ENCODE measurements around the gene ITIH4. TPM values are rescaled to one million over a fixed set of nuclear protein-coding genes. Genes with fewer than 3 reads are reported as not detected.

ITIH4 gene
- total RNA-seq, 1 donor from 2014 or later: 2.8 TPM

DNA sequence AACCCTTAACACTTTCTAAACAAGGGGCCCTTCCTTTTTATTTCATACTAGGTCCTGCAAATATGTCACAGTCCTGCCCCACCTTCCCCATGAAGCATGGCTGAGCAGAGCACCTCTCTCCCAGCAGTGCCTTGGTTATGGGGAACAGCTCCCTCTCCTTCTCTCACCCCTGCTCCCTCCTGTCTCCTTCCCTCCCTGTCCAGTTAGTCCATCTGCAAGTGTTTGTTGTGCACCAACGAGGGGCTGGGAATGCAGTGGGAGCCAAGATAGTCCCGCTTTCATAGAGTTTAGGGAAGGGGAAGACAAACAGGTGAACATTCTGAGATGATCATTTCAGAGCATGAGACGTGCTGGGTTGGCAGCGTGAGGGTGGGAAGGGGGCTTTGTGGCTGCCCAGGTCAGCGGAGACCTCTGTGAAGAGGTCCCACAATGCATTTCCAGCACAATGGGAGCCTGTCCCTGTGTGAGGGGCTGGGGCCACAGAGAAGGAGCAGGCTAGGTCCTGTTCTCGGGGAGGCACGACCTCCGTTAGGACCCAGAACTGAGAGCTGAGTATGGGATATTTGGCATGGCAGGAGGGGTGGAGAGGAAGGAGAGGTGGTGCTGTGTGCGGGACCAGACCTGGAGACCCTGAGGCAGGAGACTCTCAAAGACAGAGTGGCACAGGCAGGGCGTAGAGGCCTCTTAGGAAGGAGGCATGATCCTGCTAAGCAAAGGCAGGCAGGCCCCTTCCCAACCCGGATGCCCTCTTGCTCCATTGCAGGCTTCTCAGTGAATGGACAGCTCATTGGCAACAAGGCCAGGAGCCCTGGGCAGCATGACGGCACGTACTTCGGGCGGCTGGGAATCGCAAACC is 41.4 kb downstream of the ITIH4 start:
- no peaks in the 10 kb centered on the region for H3K4me1 Mint-ChIP-seq (ENCODE audit: low read depth, unreplicated experiment)
- no peak for DNase-seq (ENCODE audit: low read depth)
- H3K9ac ChIP-seq (ENCODE audit: low read length): no peak overlapping the region
- no peak overlapping the region for H2AFZ ChIP-seq (ENCODE audit: low read depth, low read length)
- peaks cover 2% of the 10 kb centered on the region for H3K9me3 Mint-ChIP-seq (ENCODE audit: unreplicated experiment)
- peaks cover 1% of the 10 kb centered on the region for H3K27me3 ChIP-seq (ENCODE audit: insufficient read depth, low read length)
- no peak overlapping the region for H3K4me2 ChIP-seq (ENCODE audit: low read length)
- no peak overlapping the region for H3K27ac ChIP-seq (ENCODE audit: low read depth, low read length)
- no peak for FAIRE-seq
- peaks cover 41% of the 10 kb centered on the region for H3K27me3 Mint-ChIP-seq (ENCODE audit: low read depth, unreplicated experiment)
- H3K79me2 ChIP-seq (ENCODE audit: insufficient read depth, low read length): no peaks in the 10 kb centered on the region
- H3K36me3 ChIP-seq (ENCODE audit: insufficient read depth, low read length): no peaks in the 10 kb centered on the region
- no peaks in the 10 kb centered on the region for H4K20me1 ChIP-seq (ENCODE audit: insufficient read depth, low read length)
- no peaks in the 10 kb centered on the region for H3K36me3 Mint-ChIP-seq (ENCODE audit: low read depth, unreplicated experiment)
- H3K4me1 ChIP-seq (ENCODE audit: insufficient read depth, low read length): no peaks in the 10 kb centered on the region
- H3K9me3 ChIP-seq (ENCODE audit: insufficient read depth, low read depth, low read length): no peaks in the 10 kb centered on the region
- no peak for TF ChIP-seq EZH2 (IDR thresholded peaks at IDR 0.05; ENCODE audit: insufficient read depth, low read length)
- TF ChIP-seq, protein P1, sequence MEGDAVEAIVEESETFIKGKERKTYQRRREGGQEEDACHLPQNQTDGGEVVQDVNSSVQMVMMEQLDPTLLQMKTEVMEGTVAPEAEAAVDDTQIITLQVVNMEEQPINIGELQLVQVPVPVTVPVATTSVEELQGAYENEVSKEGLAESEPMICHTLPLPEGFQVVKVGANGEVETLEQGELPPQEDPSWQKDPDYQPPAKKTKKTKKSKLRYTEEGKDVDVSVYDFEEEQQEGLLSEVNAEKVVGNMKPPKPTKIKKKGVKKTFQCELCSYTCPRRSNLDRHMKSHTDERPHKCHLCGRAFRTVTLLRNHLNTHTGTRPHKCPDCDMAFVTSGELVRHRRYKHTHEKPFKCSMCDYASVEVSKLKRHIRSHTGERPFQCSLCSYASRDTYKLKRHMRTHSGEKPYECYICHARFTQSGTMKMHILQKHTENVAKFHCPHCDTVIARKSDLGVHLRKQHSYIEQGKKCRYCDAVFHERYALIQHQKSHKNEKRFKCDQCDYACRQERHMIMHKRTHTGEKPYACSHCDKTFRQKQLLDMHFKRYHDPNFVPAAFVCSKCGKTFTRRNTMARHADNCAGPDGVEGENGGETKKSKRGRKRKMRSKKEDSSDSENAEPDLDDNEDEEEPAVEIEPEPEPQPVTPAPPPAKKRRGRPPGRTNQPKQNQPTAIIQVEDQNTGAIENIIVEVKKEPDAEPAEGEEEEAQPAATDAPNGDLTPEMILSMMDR (IDR thresholded peaks at IDR 0.05; ENCODE audit: insufficient read depth, low read depth, low read length): no peak
- H3K27ac Mint-ChIP-seq (ENCODE audit: unreplicated experiment): no peak overlapping the region
- H3K4me3 ChIP-seq (ENCODE audit: insufficient read depth, low read depth, low read length): no peak overlapping the region
- no peak overlapping the region for H3K4me3 Mint-ChIP-seq (ENCODE audit: unreplicated experiment)

DNA sequence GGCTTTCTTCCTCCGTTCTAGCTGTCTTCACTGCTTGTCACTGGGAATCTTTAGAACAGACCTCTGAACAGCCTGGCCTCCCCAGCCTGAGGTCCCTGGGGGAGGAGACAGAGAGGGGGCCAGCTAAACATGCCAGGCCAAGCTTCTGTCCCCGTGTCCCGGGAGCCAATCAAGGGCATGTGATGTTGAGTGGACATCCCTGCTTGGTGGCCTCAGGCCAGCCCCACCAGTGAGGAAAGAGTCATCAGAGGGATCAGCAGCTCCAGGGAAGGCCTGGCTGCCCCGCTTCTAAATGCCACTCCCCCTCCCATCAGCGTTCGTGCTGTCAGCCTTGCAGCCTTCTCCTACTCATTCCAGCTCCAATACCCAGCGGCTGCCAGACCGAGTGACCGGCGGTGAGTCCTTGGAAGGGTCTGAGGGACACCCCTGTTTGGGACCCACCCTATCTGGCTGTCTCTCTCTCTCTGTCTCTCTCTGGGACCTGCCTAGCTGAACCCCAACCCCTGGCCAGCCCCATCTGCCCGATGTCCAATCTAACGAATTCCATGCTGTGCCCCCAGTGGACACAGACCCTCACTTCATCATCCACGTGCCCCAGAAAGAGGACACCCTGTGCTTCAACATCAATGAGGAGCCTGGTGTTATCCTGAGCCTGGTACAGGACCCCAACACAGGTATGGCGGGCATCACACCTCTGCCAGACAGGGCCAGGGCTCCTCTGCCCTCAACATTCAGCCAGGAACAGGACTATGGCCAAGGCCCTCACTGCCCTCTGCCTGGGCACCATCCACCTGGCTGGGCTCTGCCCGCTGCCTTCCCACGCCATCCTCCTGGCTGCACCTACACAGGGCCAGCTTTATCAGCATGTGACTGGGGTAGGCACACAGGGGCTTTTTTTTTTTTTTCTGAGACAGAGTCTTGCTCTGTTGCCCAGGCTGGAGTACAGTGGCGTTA is 42.5 kb downstream of the ITIH4 start:
- H3K4me1 ChIP-seq (ENCODE audit: insufficient read depth, low read length): no peaks in the 10 kb centered on the region
- no peaks in the 10 kb centered on the region for H3K9me3 ChIP-seq (ENCODE audit: insufficient read depth, low read depth, low read length)
- Mint-ChIP-seq H3K36me3 (ENCODE audit: low read depth, unreplicated experiment) (no peaks in the 10 kb centered on the region), H3K27me3 (ENCODE audit: low read depth, unreplicated experiment) (peaks cover 51% of the 10 kb centered on the region), H3K9me3 (ENCODE audit: unreplicated experiment) (peaks cover 5% of the 10 kb centered on the region), H3K4me1 (ENCODE audit: low read depth, unreplicated experiment) (no peaks in the 10 kb centered on the region), H3K4me3 (ENCODE audit: unreplicated experiment) (no peak overlapping the region), H3K27ac (ENCODE audit: unreplicated experiment) (no peak overlapping the region)
- H3K79me2 ChIP-seq (ENCODE audit: insufficient read depth, low read length): no peaks in the 10 kb centered on the region
- H3K27ac ChIP-seq (ENCODE audit: low read depth, low read length): no peak overlapping the region
- no peak for DNase-seq (ENCODE audit: low read depth)
- H3K36me3 ChIP-seq (ENCODE audit: insufficient read depth, low read length): no peaks in the 10 kb centered on the region
- H3K4me2 ChIP-seq (ENCODE audit: low read length): no peak overlapping the region
- no peak for FAIRE-seq
- TF ChIP-seq EZH2 (IDR thresholded peaks at IDR 0.05; ENCODE audit: insufficient read depth, low read length): no peak
- TF ChIP-seq, protein P1 (IDR thresholded peaks at IDR 0.05; ENCODE audit: insufficient read depth, low read depth, low read length): no peak
- H3K27me3 ChIP-seq (ENCODE audit: insufficient read depth, low read length): peaks cover 7% of the 10 kb centered on the region
- no peak overlapping the region for H2AFZ ChIP-seq (ENCODE audit: low read depth, low read length)
- no peaks in the 10 kb centered on the region for H4K20me1 ChIP-seq (ENCODE audit: insufficient read depth, low read length)
- no peak overlapping the region for H3K9ac ChIP-seq (ENCODE audit: low read length)
- no peak overlapping the region for H3K4me3 ChIP-seq (ENCODE audit: insufficient read depth, low read depth, low read length)

Measured in astrocyte (in vitro differentiated cells and primary cell).